Activated CD8-positive, alpha-beta T cell treated with anti-CD3 and anti-CD28 coated beads for 36 hours (primary cell): ENCODE results near the gene UNK. TPM values are rescaled to one million over a fixed set of nuclear protein-coding genes. Genes with fewer than 3 reads are reported as not detected.

Experiments
- ATAC-seq: fragments of 200-7000 bp; cut with Tn5 transposase; one replicate; pipeline ENCODE4 v1.10.0; 2021; ENCODE audit warnings: mild to moderate bottlenecking, moderate library complexity
- CTCF ChIA-PET: fragments of 350-600 bp; sonication (Branson Sonifier 250); formaldehyde crosslinking; loops from one replicate; lab custom pipeline; 2021; ENCODE audit warnings: antibody characterized with exemption; lab: Charles Lee
- POLR2A ChIA-PET: fragments of 350-600 bp; sonication (Branson Sonifier 250); formaldehyde crosslinking; loops from one replicate; lab custom pipeline; 2021; ENCODE audit warnings: antibody characterized with exemption; lab: Charles Lee
- DNase-seq: peaks from one replicate; pipeline ENCODE4 v3.0.0-alpha.2; 2020
- H3K27ac Mint-ChIP-seq: one replicate; pipeline ENCODE4 v1.8.0; 2021; ENCODE audit warnings: mild to moderate bottlenecking, mixed read lengths
- H3K27me3 Mint-ChIP-seq: one replicate; pipeline ENCODE4 v1.8.0; 2021; ENCODE audit warnings: mixed read lengths
- H3K36me3 Mint-ChIP-seq: one replicate; pipeline ENCODE4 v1.8.0; 2021; ENCODE audit warnings: low read depth, mixed read lengths
- H3K4me1 Mint-ChIP-seq: one replicate; pipeline ENCODE4 v1.8.0; 2021; ENCODE audit warnings: low read depth, mixed read lengths
- H3K4me3 Mint-ChIP-seq: one replicate; pipeline ENCODE4 v1.8.0; 2021; ENCODE audit warnings: mild to moderate bottlenecking, moderate library complexity, mixed read lengths
- H3K9me3 Mint-ChIP-seq: one replicate; pipeline ENCODE4 v1.8.0; 2021; ENCODE audit warnings: mixed read lengths
- intact Hi-C: fragments of 100-400 bp; cut with micrococcal nuclease; formaldehyde crosslinking; loops from one replicate; pipeline ENCODE4 v1.10.0; 2022
- total RNA-seq, 2 experiments: library from RNA; stranded (reverse); gene quantifications; one replicate each; pipeline ENCODE4 v1.2.3, GENCODE V29; 2021
- TF ChIP-seq, protein P1 (sequence below): fragments of 200-600 bp; IDR thresholded peaks from one replicate; pipeline ENCODE4 v1.8.0; 2022; ENCODE audit warnings: antibody characterized with exemption, mild to moderate bottlenecking

UNK gene
- total RNA-seq, 2 experiments from 2014 or later: 26.4 to 26.6 TPM

- peaks cover 10% of the 10 kb centered on the region for H3K4me1 Mint-ChIP-seq
- H3K27ac Mint-ChIP-seq: no peak overlapping the region
- DNase-seq (no peak), ATAC-seq (no peak)
- CTCF ChIA-PET: no interaction called here
- TF ChIP-seq, protein P1, sequence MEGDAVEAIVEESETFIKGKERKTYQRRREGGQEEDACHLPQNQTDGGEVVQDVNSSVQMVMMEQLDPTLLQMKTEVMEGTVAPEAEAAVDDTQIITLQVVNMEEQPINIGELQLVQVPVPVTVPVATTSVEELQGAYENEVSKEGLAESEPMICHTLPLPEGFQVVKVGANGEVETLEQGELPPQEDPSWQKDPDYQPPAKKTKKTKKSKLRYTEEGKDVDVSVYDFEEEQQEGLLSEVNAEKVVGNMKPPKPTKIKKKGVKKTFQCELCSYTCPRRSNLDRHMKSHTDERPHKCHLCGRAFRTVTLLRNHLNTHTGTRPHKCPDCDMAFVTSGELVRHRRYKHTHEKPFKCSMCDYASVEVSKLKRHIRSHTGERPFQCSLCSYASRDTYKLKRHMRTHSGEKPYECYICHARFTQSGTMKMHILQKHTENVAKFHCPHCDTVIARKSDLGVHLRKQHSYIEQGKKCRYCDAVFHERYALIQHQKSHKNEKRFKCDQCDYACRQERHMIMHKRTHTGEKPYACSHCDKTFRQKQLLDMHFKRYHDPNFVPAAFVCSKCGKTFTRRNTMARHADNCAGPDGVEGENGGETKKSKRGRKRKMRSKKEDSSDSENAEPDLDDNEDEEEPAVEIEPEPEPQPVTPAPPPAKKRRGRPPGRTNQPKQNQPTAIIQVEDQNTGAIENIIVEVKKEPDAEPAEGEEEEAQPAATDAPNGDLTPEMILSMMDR: no peak
- intact Hi-C loops: no loop called here
- H3K36me3 Mint-ChIP-seq: peaks cover 6% of the 10 kb centered on the region
- POLR2A ChIA-PET: interaction anchor here (1.2 to 7.5 kb wide), 3 partner anchors 10 to 55 kb away, joined by 3 to 215 read pairs (median 6); partner anchors contain the start of gene GALK1
- H3K4me3 Mint-ChIP-seq: no peak overlapping the region
- no peaks in the 10 kb centered on the region for H3K9me3 Mint-ChIP-seq
- no peaks in the 10 kb centered on the region for H3K27me3 Mint-ChIP-seq
These were observed 13.0 kb upstream of the UNK start for GRCh38 chr17:75771334-75772281.

DNA sequence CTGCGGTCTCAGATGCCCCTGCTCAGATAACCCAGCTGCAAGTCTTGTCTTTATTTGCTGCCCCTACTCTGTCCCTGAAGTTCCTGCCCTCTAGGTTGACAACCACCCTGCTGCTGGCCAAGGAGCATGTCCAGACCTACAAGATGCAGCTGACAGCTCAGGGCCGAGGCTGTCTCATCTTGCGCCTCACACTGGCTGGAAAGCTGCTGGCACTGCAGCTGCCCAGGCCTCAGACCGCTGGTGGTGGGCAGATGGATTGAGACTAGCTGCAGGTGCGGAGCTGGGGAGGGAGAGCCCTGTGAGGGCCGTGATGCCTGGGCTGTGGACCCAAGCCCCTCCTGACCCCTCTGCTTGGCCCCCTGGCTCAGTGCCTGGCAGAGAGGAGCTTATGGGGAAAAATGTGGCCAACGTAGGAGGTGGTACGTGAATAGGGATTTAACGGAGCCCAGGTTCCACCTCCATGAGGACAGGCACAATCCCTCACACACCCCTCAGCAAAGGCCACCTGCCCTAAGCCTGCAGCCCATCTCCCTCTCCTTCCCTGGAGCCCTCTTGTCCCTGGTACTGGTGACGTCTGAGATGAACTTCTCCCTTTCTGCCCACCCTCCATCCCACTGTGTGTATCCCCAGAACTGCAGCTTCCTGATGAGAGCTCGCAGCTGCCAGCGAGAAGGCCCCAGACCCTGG, 11.3 kb upstream of the UNK start:
- no peak for DNase-seq
- POLR2A ChIA-PET: interaction anchor here (0.9 to 7.5 kb wide), 6 partner anchors 12 to 184 kb away, joined by 3 to 215 read pairs (median 4); partner anchors contain the start of genes GALK1 and UNK

DNA sequence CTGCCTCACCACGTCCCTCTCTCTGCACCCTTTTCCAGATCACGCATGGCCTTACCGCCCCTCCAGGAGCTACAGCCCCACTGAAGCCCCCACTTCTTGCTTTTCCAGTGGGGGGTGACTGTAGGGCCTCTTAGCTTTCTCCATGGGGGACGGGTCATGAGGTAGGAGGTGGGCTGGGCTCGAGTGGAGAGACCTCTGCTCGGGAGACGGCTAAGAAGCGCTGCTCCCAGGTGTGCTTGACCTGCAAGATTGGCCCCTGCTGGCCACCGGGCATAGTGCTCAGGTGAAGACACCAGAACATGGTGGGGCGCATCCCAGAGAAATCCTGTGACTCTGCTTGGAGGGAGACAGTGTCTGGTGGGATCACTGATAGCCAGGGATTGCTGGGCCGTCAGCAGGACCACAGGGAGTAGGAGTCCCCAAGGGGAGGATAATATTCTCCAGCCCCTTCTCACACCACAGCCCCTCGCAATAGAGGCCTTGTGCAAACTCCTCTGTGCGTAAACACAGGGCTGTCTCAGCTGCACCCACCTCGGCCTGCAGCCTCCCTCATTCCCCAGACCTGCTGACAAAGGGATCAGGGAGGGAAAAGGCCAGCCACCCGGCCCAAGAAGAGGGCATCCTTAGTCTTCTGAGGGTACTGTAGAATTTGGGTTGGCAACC, 10.7 kb upstream of the UNK start:
- POLR2A ChIA-PET: interaction anchor here (1.0 to 7.5 kb wide), 9 partner anchors 11 to 129 kb away, joined by 3 to 215 read pairs (median 11); partner anchors contain the start of genes GALK1, RECQL5, SAP30BP and UNK
- CTCF ChIA-PET: interaction anchor here (0.7 to 2.2 kb wide), 3 partner anchors 10 to 22 kb away, joined by 3 to 13 read pairs (median 8); partner anchors contain the start of gene GALK1
- peaks cover 22% of the 10 kb centered on the region for H3K4me1 Mint-ChIP-seq
- no peaks in the 10 kb centered on the region for H3K9me3 Mint-ChIP-seq
- no peak overlapping the region for H3K27ac Mint-ChIP-seq
- no peak for DNase-seq
- H3K27me3 Mint-ChIP-seq: no peaks in the 10 kb centered on the region
- intact Hi-C loops: no loop called here
- no peak for ATAC-seq
- TF ChIP-seq, protein P1: no peak
- H3K4me3 Mint-ChIP-seq: no peak overlapping the region
- peaks cover 28% of the 10 kb centered on the region for H3K36me3 Mint-ChIP-seq

More for the DNA sequence above, 11.3 kb upstream of the UNK start:
- no peak overlapping the region for H3K27ac Mint-ChIP-seq
- no peaks in the 10 kb centered on the region for H3K27me3 Mint-ChIP-seq
- CTCF ChIA-PET: interaction anchor here (0.7 to 2.2 kb wide), 3 partner anchors 9 to 23 kb away, joined by 3 to 13 read pairs (median 8); partner anchors contain the start of gene GALK1
- intact Hi-C loops: no loop called here
- peaks cover 22% of the 10 kb centered on the region for H3K4me1 Mint-ChIP-seq
- peaks cover 21% of the 10 kb centered on the region for H3K36me3 Mint-ChIP-seq
- no peaks in the 10 kb centered on the region for H3K9me3 Mint-ChIP-seq
- ATAC-seq: no peak
- no peak overlapping the region for H3K4me3 Mint-ChIP-seq
- TF ChIP-seq, protein P1: no peak

GRCh38 chr17:75774471-75774990, 10.1 kb upstream of the UNK start:
- Mint-ChIP-seq H3K4me3 (no peak overlapping the region), H3K36me3 (peaks cover 29% of the 10 kb centered on the region), H3K27ac (peak overlapping the region; percentile 67), H3K4me1 (peaks cover 22% of the 10 kb centered on the region), H3K27me3 (peaks cover under 1% of the 10 kb centered on the region), H3K9me3 (no peaks in the 10 kb centered on the region)
- no peak for ATAC-seq
- intact Hi-C loops: no loop called here
- CTCF ChIA-PET: interaction anchor here (0.7 to 6.1 kb wide), 3 partner anchors 9 to 53 kb away, joined by 3 to 40 read pairs (median 13); partner anchors contain the start of gene GALK1
- POLR2A ChIA-PET: interaction anchor here (0.6 to 7.5 kb wide), 13 partner anchors 11 to 123 kb away, joined by 3 to 215 read pairs (median 4); partner anchors contain the start of genes GALK1, RECQL5, SAP30BP and UNK
- DNase-seq: peak; percentile 43
- TF ChIP-seq, protein P1: no peak
